K562 (cell line): ENCODE measurements around the gene CHTOP. TPM values are rescaled to one million over a fixed set of nuclear protein-coding genes. Genes with fewer than 3 reads are reported as not detected.

Source experiments
- CAMTA2 ChIP-seq: fragments of 250-450 bp; sonication (Bioruptor Pico); conservative IDR thresholded peaks from 2 replicates; pipeline ENCODE4 v1.5.1; 2022
- CBX3 ChIP-seq, 2 experiments: IDR thresholded peaks; 1 replicate in 1 of 2; 2 replicates in 1 of 2; pipeline ENCODE4 v1.6.1; 2012; ENCODE audit warnings: inconsistent platforms in 2 of 2, low read length in 2 of 2, borderline replicate concordance in 1 of 2, control low read depth in 1 of 2
- CHD2 ChIP-seq: IDR thresholded peaks from 2 replicates; pipeline ENCODE4 v1.6.1; 2011; ENCODE audit warnings: low read depth, low read length
- EGR1 ChIP-seq: fragments of 450-650 bp; conservative IDR thresholded peaks from 2 replicates; pipeline ENCODE4 v1.6.1; 2017; ENCODE audit warnings: mild to moderate bottlenecking
- ETV1 ChIP-seq: fragments of 450-650 bp; conservative IDR thresholded peaks from 2 replicates; pipeline ENCODE4 v1.6.1; 2016; ENCODE audit warnings: missing genetic modification characterization, control low read depth, low read depth, missing compliant biosample characterization
- FOXP1 ChIP-seq: sonication (generic); formaldehyde crosslinking; IDR thresholded peaks from 2 replicates; pipeline ENCODE4 v1.8.0; 2022; ENCODE audit warnings: mild to moderate bottlenecking, missing genetic modification reagents
- GTF2E2 ChIP-seq: fragments of 200-800 bp; sonication (Bioruptor generic); IDR thresholded peaks from 2 replicates; pipeline ENCODE4 v1.6.1; 2016; ENCODE audit warnings: missing genetic modification characterization, missing compliant biosample characterization
- HDAC2 ChIP-seq: fragments of 450-650 bp; IDR thresholded peaks from 2 replicates; pipeline ENCODE4 v1.6.1; 2016; ENCODE audit warnings: mild to moderate bottlenecking
- JUND ChIP-seq, 2 experiments: IDR thresholded peaks; 2 replicates in 1 of 2; 3 replicates in 1 of 2; pipeline ENCODE4 v1.6.1; 2011; ENCODE audit warnings: borderline replicate concordance in 2 of 2, low read depth in 2 of 2, low read length in 2 of 2, improper control_type of control experiment in 1 of 2, missing biosample characterization in 1 of 2, missing genetic modification characterization in 1 of 2, missing genetic modification reagents in 1 of 2
- MEIS2 ChIP-seq: fragments of 450-650 bp; IDR thresholded peaks from 2 replicates; pipeline ENCODE4 v1.6.1; 2014; ENCODE audit warnings: mild to moderate bottlenecking; ENCODE audit not compliant: partially characterized antibody
- NONO ChIP-seq, 2 experiments: fragments of 200-400 bp in 1 of 2; fragments of 450-650 bp in 1 of 2; formaldehyde crosslinking in 1 of 2; IDR thresholded peaks; 2 replicates each; pipeline ENCODE4 v1.6.1; 2017; ENCODE audit warnings: low read depth in 2 of 2, mild to moderate bottlenecking in 2 of 2, moderate library complexity in 2 of 2, low read length in 1 of 2
- RAD21 ChIP-seq, 2 experiments: fragments of 250-450 bp in 1 of 2; fragments of 450-650 bp in 1 of 2; sonication (Bioruptor Pico) in 1 of 2; formaldehyde crosslinking in 1 of 2; IDR thresholded peaks in 1 of 2; conservative IDR thresholded peaks in 1 of 2; 2 replicates each; pipeline versions ENCODE4 v1.4.0 to v1.8.0; 2020 to 2022; ENCODE audit warnings: mild to moderate bottlenecking in 2 of 2, moderate library complexity in 1 of 2
- SMARCA5 ChIP-seq: fragments of 450-650 bp; IDR thresholded peaks from 2 replicates; pipeline ENCODE4 v1.6.1; 2016
- TAF1 ChIP-seq: IDR thresholded peaks from 2 replicates; pipeline ENCODE4 v1.6.1; 2011; ENCODE audit warnings: mild to moderate bottlenecking, low read length, moderate library complexity; ENCODE audit not compliant: insufficient read depth, control insufficient read depth, severe bottlenecking; ENCODE audit errors: extremely low read depth
- ZNF639 ChIP-seq, 2 experiments: fragments of 200-800 bp in 1 of 2; sonication (Bioruptor generic) in 1 of 2; sonication (generic) in 1 of 2; formaldehyde crosslinking in 1 of 2; IDR thresholded peaks in 1 of 2; conservative IDR thresholded peaks in 1 of 2; 2 replicates each; pipeline versions ENCODE4 v1.5.0 to v1.6.1; 2016 to 2020; ENCODE audit warnings: missing compliant biosample characterization in 1 of 2, missing genetic modification characterization in 1 of 2, missing genetic modification reagents in 1 of 2
- polyA plus RNA-seq, 8 experiments: library from polyadenylated mRNA; depleted of rRNA in 4 of 8; stranded (reverse) in 5 of 8; unstranded in 3 of 8; fragments of >200 nt; fragmentation: Nextera tagmentation in 2 of 8; fragmentation: Illumina TruSeq in 1 of 8; extraction: Ambion mirVana in 2 of 8; extraction: Trizol in 1 of 8; gene quantifications; 2 replicates each; pipeline versions ENCODE4 v1.2.1 to v1.2.3, GENCODE V29; 2011 to 2014; ENCODE audit warnings: inconsistent platforms in 1 of 8, missing spikeins in 1 of 8
- total RNA-seq, 7 experiments: library from RNA; depleted of rRNA in 6 of 7; stranded (reverse); fragments of >200 nt in 6 of 7; fragmentation: Illumina TruSeq in 2 of 7; extraction: Trizol in 2 of 7; gene quantifications; 2 replicates each; pipeline versions ENCODE4 v1.2.1 to v1.2.3, GENCODE V29; 2011 to 2021; ENCODE audit warnings: low replicate concordance in 1 of 7
- TF ChIP-seq, protein P1 (sequence below), 2 experiments: fragments of 450-650 bp; IDR thresholded peaks; 2 replicates each; pipeline ENCODE4 v1.6.1; 2018; ENCODE audit warnings: mild to moderate bottlenecking in 2 of 2, low read depth in 1 of 2; ENCODE audit not compliant: partially characterized antibody in 2 of 2

CHTOP gene
- total and polyA plus RNA-seq, 9 of the 15 experiments (the other 6 are each of a cell fraction or from before 2014, with no cell fraction given): 10.2 to 91.8 (median 60.8) TPM

DNA sequence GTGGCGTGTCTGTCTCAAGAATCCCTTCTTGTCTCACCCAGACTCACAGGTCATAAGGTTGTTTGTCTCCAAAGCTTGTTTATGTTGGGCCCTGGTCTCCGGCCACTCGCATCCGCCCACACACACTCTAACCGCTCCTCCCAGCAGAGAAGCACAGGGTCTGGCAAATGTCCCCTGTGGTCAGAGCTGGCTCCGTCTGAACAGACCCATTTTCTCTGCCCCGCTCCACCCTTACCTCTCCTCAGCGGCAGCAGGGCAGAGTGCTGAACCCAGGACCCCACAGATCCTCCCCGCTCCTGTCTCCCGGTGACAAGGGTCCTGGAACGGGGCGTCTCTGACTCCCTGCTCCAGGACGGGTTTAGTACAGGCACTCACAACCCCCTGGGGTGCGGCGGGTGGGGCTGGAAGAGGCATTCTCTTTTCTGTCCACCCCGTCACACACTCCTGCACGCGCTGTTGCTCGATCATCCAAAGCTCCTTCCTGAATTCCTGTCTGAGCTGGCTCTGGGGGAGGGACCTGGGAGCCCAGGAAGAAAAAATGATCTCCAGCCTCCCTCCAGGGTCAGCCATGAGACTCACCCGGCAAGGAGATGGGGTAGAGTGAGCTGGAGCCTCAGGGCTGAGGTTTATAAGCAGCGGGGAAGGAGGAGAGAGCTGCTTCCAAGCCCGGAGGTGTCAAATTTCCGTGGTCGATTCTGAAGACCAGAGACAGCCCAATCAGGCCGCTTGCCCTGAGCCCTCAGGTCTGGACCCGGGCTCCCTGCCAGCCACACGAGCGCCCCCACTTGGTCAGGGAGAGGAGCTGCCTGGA is 6.8 kb upstream of the CHTOP start, which contains the start of gene S100A13 (continued):
- TF ChIP-seq, protein P1, sequence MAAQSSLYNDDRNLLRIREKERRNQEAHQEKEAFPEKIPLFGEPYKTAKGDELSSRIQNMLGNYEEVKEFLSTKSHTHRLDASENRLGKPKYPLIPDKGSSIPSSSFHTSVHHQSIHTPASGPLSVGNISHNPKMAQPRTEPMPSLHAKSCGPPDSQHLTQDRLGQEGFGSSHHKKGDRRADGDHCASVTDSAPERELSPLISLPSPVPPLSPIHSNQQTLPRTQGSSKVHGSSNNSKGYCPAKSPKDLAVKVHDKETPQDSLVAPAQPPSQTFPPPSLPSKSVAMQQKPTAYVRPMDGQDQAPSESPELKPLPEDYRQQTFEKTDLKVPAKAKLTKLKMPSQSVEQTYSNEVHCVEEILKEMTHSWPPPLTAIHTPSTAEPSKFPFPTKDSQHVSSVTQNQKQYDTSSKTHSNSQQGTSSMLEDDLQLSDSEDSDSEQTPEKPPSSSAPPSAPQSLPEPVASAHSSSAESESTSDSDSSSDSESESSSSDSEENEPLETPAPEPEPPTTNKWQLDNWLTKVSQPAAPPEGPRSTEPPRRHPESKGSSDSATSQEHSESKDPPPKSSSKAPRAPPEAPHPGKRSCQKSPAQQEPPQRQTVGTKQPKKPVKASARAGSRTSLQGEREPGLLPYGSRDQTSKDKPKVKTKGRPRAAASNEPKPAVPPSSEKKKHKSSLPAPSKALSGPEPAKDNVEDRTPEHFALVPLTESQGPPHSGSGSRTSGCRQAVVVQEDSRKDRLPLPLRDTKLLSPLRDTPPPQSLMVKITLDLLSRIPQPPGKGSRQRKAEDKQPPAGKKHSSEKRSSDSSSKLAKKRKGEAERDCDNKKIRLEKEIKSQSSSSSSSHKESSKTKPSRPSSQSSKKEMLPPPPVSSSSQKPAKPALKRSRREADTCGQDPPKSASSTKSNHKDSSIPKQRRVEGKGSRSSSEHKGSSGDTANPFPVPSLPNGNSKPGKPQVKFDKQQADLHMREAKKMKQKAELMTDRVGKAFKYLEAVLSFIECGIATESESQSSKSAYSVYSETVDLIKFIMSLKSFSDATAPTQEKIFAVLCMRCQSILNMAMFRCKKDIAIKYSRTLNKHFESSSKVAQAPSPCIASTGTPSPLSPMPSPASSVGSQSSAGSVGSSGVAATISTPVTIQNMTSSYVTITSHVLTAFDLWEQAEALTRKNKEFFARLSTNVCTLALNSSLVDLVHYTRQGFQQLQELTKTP (IDR thresholded peaks at IDR 0.05; ENCODE audit: low read depth in 1 of 2, partially characterized antibody in 2 of 2): peak in 1 of 2 experiments; percentile 29
- TF ChIP-seq ZNF639 (CRISPR knock-in tag; conservative IDR thresholded peaks at IDR 0.05 in 1 of 2, IDR thresholded peaks at IDR 0.05 in 1 of 2) (peak in 1 of 2 experiments; percentile 78; a peak in 2 of 4 replicates), CBX3 (IDR thresholded peaks at IDR 0.05; ENCODE audit: borderline replicate concordance in 1 of 2, low read length in 2 of 2) (0 out of 3 replicates have a peak, but pooled peaks of 1 of the 2 experiments have one; percentile 40), SMARCA5 (no peak), EGR1 (peak; percentile 97), FOXP1 (CRISPR knock-in tag) (peak; percentile 75; the same call in 1 of the 2 replicates), TAF1 (peak; percentile 68), HDAC2 (peak; percentile 42; the same call in 1 of the 2 replicates), GTF2E2 (tag) (peak; percentile 93), CAMTA2 (CRISPR knock-in tag) (no peak), MEIS2 (peak; percentile 31), RAD21 (CRISPR knock-in tag; conservative IDR thresholded peaks at IDR 0.05 in 1 of 2, IDR thresholded peaks at IDR 0.05 in 1 of 2) (peak in 1 of 2 experiments; percentile 67; a peak in 3 of 4 replicates), JUND (IDR thresholded peaks at IDR 0.05; ENCODE audit: borderline replicate concordance, low read depth, low read length) (peak; percentile 28; the same call in 1 of the 2 replicates), JUND (tag; IDR thresholded peaks at IDR 0.05; ENCODE audit: borderline replicate concordance, low read depth, low read length) (no peak; the same call in 2 of the 3 replicates), ETV1 (0 out of 2 replicates have a peak, but pooled peaks have one; percentile 45), CHD2 (0 out of 2 replicates have a peak, but pooled peaks have one; percentile 5), NONO (IDR thresholded peaks at IDR 0.05; ENCODE audit: low read depth in 2 of 2, low read length in 1 of 2) (peak in 1 of 2 experiments; percentile 15; a peak in 1 of 4 replicates)
